NCI-H446 (cell line): ENCODE data around the gene ITPKB.
"Not testable (repeated sequence)": the region's sequence is repeated elsewhere in the genome, so short reads cannot be mapped to it uniquely, and the experiment has no call there.

ENCODE experiments used
- DNase-seq, 2 experiments: peaks; one replicate each; lab custom pipeline; 2025; lab: John Stamatoyannopoulos, UW

Gene ITPKB

GRCh38 chr1:226624526-226624925 lies 114.6 kb downstream of the ITPKB start:
- no peak for DNase-seq

- no peak for DNase-seq
Observed at GRCh38 chr1:226622012-226622411, 117.1 kb downstream of the ITPKB start.

- DNase-seq, result no peak
Observed at GRCh38 chr1:226619031-226619430, 120.1 kb downstream of the ITPKB start.

- DNase-seq, result no peak
Observed at GRCh38 chr1:226618380-226618779, 120.7 kb downstream of the ITPKB start.

GRCh38 chr1:226617719-226618118 lies 121.4 kb downstream of the ITPKB start:
- DNase-seq, result not testable (repeated sequence)

GRCh38 chr1:226617109-226617508 lies 122.0 kb downstream of the ITPKB start:
- DNase-seq, result no peak

GRCh38 chr1:226616636-226617035 lies 122.4 kb downstream of the ITPKB start:
- no peak for DNase-seq

- DNase-seq, result no peak
Observed at GRCh38 chr1:226615876-226616275, 123.2 kb downstream of the ITPKB start.

- not testable (repeated sequence) for DNase-seq
Observed at GRCh38 chr1:226611980-226612379, 127.1 kb downstream of the ITPKB start.

- no peak for DNase-seq
Observed at GRCh38 chr1:226611301-226611700, 127.8 kb downstream of the ITPKB start.

- no peak for DNase-seq
Observed at GRCh38 chr1:226610671-226611070, 128.4 kb downstream of the ITPKB start.

- no peak for DNase-seq
Observed at GRCh38 chr1:226609836-226610455, 129.1 kb downstream of the ITPKB start.

- peak in 1 of 2 experiments; percentile 79 for DNase-seq
Observed at GRCh38 chr1:226608699-226609505, 130.2 kb downstream of the ITPKB start.

- no peak for DNase-seq
Observed at GRCh38 chr1:226607821-226608220, 131.3 kb downstream of the ITPKB start.

GRCh38 chr1:226607268-226607660 lies 131.8 kb downstream of the ITPKB start:
- no peak for DNase-seq

GRCh38 chr1:226606311-226607267 lies 132.5 kb downstream of the ITPKB start:
- DNase-seq, result no peak

- DNase-seq, result no peak
Observed at GRCh38 chr1:226605318-226605950, 133.6 kb downstream of the ITPKB start.

GRCh38 chr1:226604560-226605317 lies 134.3 kb downstream of the ITPKB start:
- DNase-seq, result no peak

GRCh38 chr1:226603858-226604559 lies 135.1 kb downstream of the ITPKB start:
- DNase-seq, result no peak
